ENCODE measurements around the gene SPOP. TPM values are rescaled to one million over a fixed set of nuclear protein-coding genes. Genes with fewer than 3 reads are reported as not detected.

The SPOP gene
- total and polyA plus RNA-seq, 7 donors: 31.2 to 64.9 (median 47.3) TPM

- Histone ChIP-seq H3K27me3 (ENCODE audit: insufficient read depth in 3 of 3, low read length in 2 of 3) (no peaks in the 10 kb centered on the region), H3K27ac (no peak overlapping the region), H3K9me3 (no peaks in the 10 kb centered on the region), H3K36me3 (ENCODE audit: insufficient read depth in 1 of 2, low read depth in 1 of 2) (peaks cover 20 to 53% of the 10 kb centered on the region in 2 donors), H3K4me1 (no peaks in the 10 kb centered on the region), H3K4me3 (no peak overlapping the region)
- ATAC-seq (no peak), DNase-seq (no peak)
- intact Hi-C loops (cut with DNase I): loop anchor here (10.0 kb wide), 2 partner anchors 265 to 295 kb away; partner anchors contain the start of gene DLX3 (in 1 of the 2)
- WGBS, 3 donors: 39 to 47% (median 43%) methylated on average over 8 of the region's 8 CpGs
- TF ChIP-seq, protein P1, sequence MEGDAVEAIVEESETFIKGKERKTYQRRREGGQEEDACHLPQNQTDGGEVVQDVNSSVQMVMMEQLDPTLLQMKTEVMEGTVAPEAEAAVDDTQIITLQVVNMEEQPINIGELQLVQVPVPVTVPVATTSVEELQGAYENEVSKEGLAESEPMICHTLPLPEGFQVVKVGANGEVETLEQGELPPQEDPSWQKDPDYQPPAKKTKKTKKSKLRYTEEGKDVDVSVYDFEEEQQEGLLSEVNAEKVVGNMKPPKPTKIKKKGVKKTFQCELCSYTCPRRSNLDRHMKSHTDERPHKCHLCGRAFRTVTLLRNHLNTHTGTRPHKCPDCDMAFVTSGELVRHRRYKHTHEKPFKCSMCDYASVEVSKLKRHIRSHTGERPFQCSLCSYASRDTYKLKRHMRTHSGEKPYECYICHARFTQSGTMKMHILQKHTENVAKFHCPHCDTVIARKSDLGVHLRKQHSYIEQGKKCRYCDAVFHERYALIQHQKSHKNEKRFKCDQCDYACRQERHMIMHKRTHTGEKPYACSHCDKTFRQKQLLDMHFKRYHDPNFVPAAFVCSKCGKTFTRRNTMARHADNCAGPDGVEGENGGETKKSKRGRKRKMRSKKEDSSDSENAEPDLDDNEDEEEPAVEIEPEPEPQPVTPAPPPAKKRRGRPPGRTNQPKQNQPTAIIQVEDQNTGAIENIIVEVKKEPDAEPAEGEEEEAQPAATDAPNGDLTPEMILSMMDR (IDR thresholded peaks at IDR 0.05): no peak
Measured at GRCh38 chr17:49699966-49700575, 22.2 kb upstream of the SPOP start.

DNA sequence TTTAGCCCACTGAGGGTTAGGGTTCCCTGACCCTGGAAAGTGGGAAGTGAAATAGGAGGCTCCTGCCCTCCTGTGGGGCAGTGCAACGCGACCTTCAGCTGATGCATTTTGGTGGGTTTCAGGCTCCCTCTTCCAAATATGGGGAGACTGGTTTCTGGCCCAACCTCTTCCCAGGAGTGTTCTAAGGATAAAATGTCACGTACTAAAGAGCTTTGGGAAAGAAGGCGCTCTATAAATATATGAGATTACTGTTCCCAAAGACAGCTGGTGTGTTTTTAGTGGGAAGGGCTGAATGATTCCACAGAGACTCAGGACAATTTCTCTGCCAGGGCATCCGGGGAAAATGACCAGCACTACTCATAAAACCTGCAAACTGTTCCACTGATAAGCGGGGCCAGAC is 20.1 kb upstream of the SPOP start:
- TF ChIP-seq, protein P1 (IDR thresholded peaks at IDR 0.05): no peak
- Histone ChIP-seq H3K36me3 (ENCODE audit: insufficient read depth in 1 of 2, low read depth in 1 of 2) (peaks cover 10 to 33% of the 10 kb centered on the region in 2 donors), H3K27me3 (ENCODE audit: insufficient read depth in 3 of 3, low read length in 2 of 3) (no peaks in the 10 kb centered on the region), H3K27ac (peak overlapping the region; percentile 12), H3K4me1 (no peaks in the 10 kb centered on the region), H3K9me3 (no peaks in the 10 kb centered on the region), H3K4me3 (no peak overlapping the region)
- DNase-seq (no peak), ATAC-seq (no peak)
- 31 to 34% (median 33%) methylated on average over 6 of the region's 6 CpGs for WGBS, 3 donors
- intact Hi-C loops (cut with DNase I): loop anchor here in 1 of 2 donors (10.0 kb wide), 1 partner anchor 297 kb away; the partner anchor contains the start of gene DLX3

DNA sequence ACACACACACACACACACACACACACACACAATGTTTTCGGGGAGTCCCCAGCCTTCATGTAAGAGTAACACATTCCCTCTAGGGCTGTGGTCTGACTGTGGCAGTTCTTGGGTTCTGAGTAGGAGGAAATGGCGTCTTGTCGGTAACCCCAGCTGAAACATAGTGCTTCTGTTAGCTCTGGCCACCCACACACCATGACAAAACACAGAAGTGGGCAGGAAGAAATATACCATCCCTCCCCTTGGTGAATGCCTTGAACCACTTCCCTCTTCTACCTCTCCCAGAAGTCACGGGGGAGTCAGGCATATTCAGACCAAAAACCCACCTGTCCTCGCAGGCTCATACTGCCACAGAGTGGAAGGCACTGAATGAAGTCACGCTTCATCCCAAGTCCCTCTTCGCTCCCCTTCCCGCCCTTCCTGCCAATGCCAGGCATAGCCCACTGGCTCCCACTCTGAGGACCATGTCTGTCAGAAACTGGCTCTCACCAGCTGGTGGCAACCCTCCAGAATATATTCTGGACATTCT is 18.4 kb upstream of the SPOP start:
- Histone ChIP-seq H3K9me3 (no peaks in the 10 kb centered on the region), H3K36me3 (ENCODE audit: insufficient read depth in 1 of 2, low read depth in 1 of 2) (peaks cover 4 to 16% of the 10 kb centered on the region in 2 donors), H3K27ac (peak overlapping the region; percentile 9), H3K27me3 (ENCODE audit: insufficient read depth in 3 of 3, low read length in 2 of 3) (no peaks in the 10 kb centered on the region), H3K4me3 (no peak overlapping the region), H3K4me1 (peaks cover 6% of the 10 kb centered on the region)
- DNase-seq: no peak
- intact Hi-C loops (cut with DNase I): loop anchor here in 1 of 2 donors (10.0 kb wide), 1 partner anchor 299 kb away; the partner anchor contains the start of gene DLX3
- 68 to 82% (median 75%) methylated on average over 8 of the region's 8 CpGs for WGBS, 3 donors
- TF ChIP-seq, protein P1 (IDR thresholded peaks at IDR 0.05): no peak
- no peak for ATAC-seq

DNA sequence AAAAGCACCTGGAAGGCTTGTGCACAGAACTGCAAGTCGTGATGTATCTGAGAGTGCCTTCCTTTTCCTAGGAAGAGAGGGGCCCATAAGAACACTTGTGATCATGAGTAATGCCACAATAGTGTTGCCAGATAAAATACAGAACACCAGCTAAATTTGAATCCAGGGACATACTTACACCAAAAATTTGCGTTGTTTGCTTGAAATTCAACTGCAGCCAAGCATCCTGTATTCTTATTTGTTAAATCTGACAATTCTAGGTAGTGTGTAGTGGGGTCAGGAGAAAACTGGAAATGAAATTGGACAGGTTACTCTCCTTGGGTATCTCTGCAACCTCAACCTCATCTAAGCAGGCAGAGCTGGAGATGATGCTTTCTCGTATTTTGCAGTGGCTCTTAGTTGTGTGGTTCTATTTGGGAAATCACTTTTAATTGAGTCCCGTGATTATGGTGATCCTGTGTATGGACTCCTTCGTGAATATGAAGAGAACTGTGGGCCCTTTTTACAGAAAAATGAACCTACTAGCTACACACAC is 17.9 kb upstream of the SPOP start:
- intact Hi-C loops (cut with DNase I): loop anchor here (1.0 to 10.0 kb wide), 3 partner anchors 121 to 299 kb away; partner anchors contain the start of genes DLX3 (in 1 of the 2) and NXPH3 (in 1 of the 2)
- DNase-seq: no peak
- Histone ChIP-seq H3K27ac (no peak overlapping the region), H3K36me3 (ENCODE audit: insufficient read depth in 1 of 2, low read depth in 1 of 2) (peaks cover 4 to 10% of the 10 kb centered on the region in 2 donors), H3K27me3 (ENCODE audit: insufficient read depth in 3 of 3, low read length in 2 of 3) (no peaks in the 10 kb centered on the region), H3K9me3 (no peaks in the 10 kb centered on the region), H3K4me1 (peaks cover 8% of the 10 kb centered on the region), H3K4me3 (no peak overlapping the region)
- TF ChIP-seq, protein P1 (IDR thresholded peaks at IDR 0.05): no peak
- WGBS, 3 donors: 53 to 56% (median 55%) methylated on average over 5 of the region's 5 CpGs
- no peak for ATAC-seq
